Measurements from ENCODE around the gene ACACB.

DNA sequence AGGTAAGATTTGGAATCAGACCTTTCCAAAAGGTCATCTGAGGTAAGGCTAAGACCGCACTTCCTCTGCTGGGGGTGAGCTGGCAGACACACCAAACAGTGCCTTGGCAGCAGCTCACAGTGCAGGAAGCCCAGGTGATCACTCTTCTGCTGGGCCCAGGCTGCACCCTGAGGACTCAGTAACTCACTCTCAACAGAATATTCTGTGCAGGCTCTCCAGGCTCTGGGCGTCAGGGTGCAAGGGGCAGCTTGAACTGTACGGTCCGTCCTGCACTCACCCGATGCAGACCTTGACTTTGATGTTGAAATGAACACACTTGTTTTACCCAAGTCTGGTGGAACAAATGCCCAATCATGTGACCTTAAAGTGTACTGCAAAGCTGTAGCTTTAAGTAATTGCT lies 29.1 kb upstream of the ACACB start:
- TF ChIP-seq, protein P1, sequence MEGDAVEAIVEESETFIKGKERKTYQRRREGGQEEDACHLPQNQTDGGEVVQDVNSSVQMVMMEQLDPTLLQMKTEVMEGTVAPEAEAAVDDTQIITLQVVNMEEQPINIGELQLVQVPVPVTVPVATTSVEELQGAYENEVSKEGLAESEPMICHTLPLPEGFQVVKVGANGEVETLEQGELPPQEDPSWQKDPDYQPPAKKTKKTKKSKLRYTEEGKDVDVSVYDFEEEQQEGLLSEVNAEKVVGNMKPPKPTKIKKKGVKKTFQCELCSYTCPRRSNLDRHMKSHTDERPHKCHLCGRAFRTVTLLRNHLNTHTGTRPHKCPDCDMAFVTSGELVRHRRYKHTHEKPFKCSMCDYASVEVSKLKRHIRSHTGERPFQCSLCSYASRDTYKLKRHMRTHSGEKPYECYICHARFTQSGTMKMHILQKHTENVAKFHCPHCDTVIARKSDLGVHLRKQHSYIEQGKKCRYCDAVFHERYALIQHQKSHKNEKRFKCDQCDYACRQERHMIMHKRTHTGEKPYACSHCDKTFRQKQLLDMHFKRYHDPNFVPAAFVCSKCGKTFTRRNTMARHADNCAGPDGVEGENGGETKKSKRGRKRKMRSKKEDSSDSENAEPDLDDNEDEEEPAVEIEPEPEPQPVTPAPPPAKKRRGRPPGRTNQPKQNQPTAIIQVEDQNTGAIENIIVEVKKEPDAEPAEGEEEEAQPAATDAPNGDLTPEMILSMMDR (IDR thresholded peaks at IDR 0.05; ENCODE audit: low read length) = no peak
- TF ChIP-seq EZH2 (IDR thresholded peaks at IDR 0.05; ENCODE audit: borderline replicate concordance, low read length) = no peak

Data from OCI-LY1 (cell line).